OCI-LY1 (cell line): ENCODE data around the gene RBP5.

Experiments used
- CTCF ChIP-seq: fragments of 200-600 bp; sonication (generic), shearing (Covaris generic); IDR thresholded peaks from 2 replicates; pipeline ENCODE4 v1.5.1; 2017; ENCODE audit warnings: mild to moderate bottlenecking, antibody characterized with exemption, low read length, moderate library complexity, mixed read lengths
- EZH2 ChIP-seq: fragments of 200-600 bp; sonication (generic), shearing (Covaris generic); IDR thresholded peaks from 2 replicates; pipeline ENCODE4 v1.8.0; 2017; ENCODE audit warnings: borderline replicate concordance, mixed run types, mild to moderate bottlenecking, antibody characterized with exemption, low read length, moderate library complexity, mixed read lengths

- TF ChIP-seq EZH2, result no peak
- TF ChIP-seq CTCF, result no peak
Measured at GRCh38 chr12:7131502-7131866, 2.8 kb upstream of the RBP5 start.
